ENCODE results near the gene GPR132. TPM values are rescaled to one million over a fixed set of nuclear protein-coding genes. Genes with fewer than 3 reads are reported as not detected.

The GPR132 gene
- total and polyA plus RNA-seq, 2 donors (not counting 1 experiment from before 2014, with no cell fraction given), result 38.6 to 54.5 TPM

- Mint-ChIP-seq H3K4me3 (no peak overlapping the region), H3K9me3 (ENCODE audit: insufficient read depth) (no peaks in the 10 kb centered on the region), H3K27me3 (no peaks in the 10 kb centered on the region), H3K27ac (no peak overlapping the region), H3K4me1 (peaks cover 11% of the 10 kb centered on the region)
- no peak for TF ChIP-seq EZH2 (IDR thresholded peaks at IDR 0.05; ENCODE audit: borderline replicate concordance, insufficient read depth, low read depth, low read length, poor library complexity, severe bottlenecking)
- no peak for TF ChIP-seq CTCF (IDR thresholded peaks at IDR 0.05)
- peaks cover 7% of the 10 kb centered on the region for H3K79me2 ChIP-seq (ENCODE audit: control insufficient read depth, insufficient read depth, low read length)
- DNase-seq (peak; percentile 23), ATAC-seq (ENCODE audit: low read depth) (no peak)
- intact Hi-C loops (cut with micrococcal nuclease), result no loop called here
- H4K20me1 ChIP-seq (ENCODE audit: control insufficient read depth, insufficient read depth, low read length, poor library complexity, severe bottlenecking), result peaks cover 76% of the 10 kb centered on the region
- ChIA-PET CTCF (interaction anchor here (1.1 to 1.6 kb wide), 3 partner anchors 11 to 36 kb away, joined by 3 to 7 read pairs (median 3); no protein-coding TSS in a partner anchor), POLR2A (no interaction called here)
- WGBS (ENCODE audit: insufficient coverage), result 90% methylated on average over 9 of the region's 10 CpGs
- no peaks in the 10 kb centered on the region for H3K27me3 ChIP-seq (replicated peaks in 1 of 4; ENCODE audit: control extremely low read depth in 1 of 4, control insufficient read depth in 3 of 4, insufficient read depth in 4 of 4, low read length in 3 of 4)
- no peak overlapping the region for H2AFZ ChIP-seq (ENCODE audit: insufficient read depth, low read depth, low read length, poor library complexity, severe bottlenecking)
- H3K9ac ChIP-seq (ENCODE audit: low read length), result no peak overlapping the region
- no peak overlapping the region for H3K4me3 ChIP-seq (ENCODE audit: control extremely low read depth in 1 of 5, extremely low read depth in 1 of 5, insufficient read depth in 1 of 5, low read depth in 2 of 5, low read length in 4 of 5)
- H3K4me2 ChIP-seq (replicated peaks; ENCODE audit: low read depth, low read length, poor library complexity, severe bottlenecking), result no peak overlapping the region
- peaks cover 0 to 3% (median 0%) of the 10 kb centered on the region in 3 donors for H3K9me3 ChIP-seq (ENCODE audit: control extremely low read depth in 1 of 3, control insufficient read depth in 2 of 3, insufficient read depth in 1 of 3, low read length in 2 of 3)
- H3K36me3 ChIP-seq (replicated peaks in 1 of 2; ENCODE audit: control extremely low read depth in 1 of 2, control insufficient read depth in 1 of 2, extremely low read depth in 1 of 2, insufficient read depth in 2 of 2, low read length in 1 of 2), result peaks cover 0 to 50% of the 10 kb centered on the region in 2 experiments
- H3K27ac ChIP-seq (ENCODE audit: low read length in 2 of 2), result no peak overlapping the region
- peaks cover 5 to 18% of the 10 kb centered on the region in 2 donors for H3K4me1 ChIP-seq (ENCODE audit: control insufficient read depth in 2 of 2, insufficient read depth in 2 of 2, low read length in 2 of 2)
These were observed 14.7 kb downstream of the GPR132 start for GRCh38 chr14:105050551-105050897.

GRCh38 chr14:105049753-105050550 is 15.3 kb downstream of the GPR132 start:
- Histone ChIP-seq H3K9me3 (ENCODE audit: control extremely low read depth in 1 of 3, control insufficient read depth in 2 of 3, insufficient read depth in 1 of 3, low read length in 2 of 3) (peaks cover 0 to 3% (median 0%) of the 10 kb centered on the region in 3 donors), H3K36me3 (replicated peaks in 1 of 2; ENCODE audit: control extremely low read depth in 1 of 2, control insufficient read depth in 1 of 2, extremely low read depth in 1 of 2, insufficient read depth in 2 of 2, low read length in 1 of 2) (peaks cover 0 to 45% of the 10 kb centered on the region in 2 experiments), H3K4me3 (ENCODE audit: control extremely low read depth in 1 of 5, extremely low read depth in 1 of 5, insufficient read depth in 1 of 5, low read depth in 2 of 5, low read length in 4 of 5) (no peak overlapping the region), H2AFZ (ENCODE audit: insufficient read depth, low read depth, low read length, poor library complexity, severe bottlenecking) (no peak overlapping the region), H3K4me2 (replicated peaks; ENCODE audit: low read depth, low read length, poor library complexity, severe bottlenecking) (no peak overlapping the region), H3K4me1 (ENCODE audit: control insufficient read depth in 2 of 2, insufficient read depth in 2 of 2, low read length in 2 of 2) (peaks cover 5 to 18% of the 10 kb centered on the region in 2 donors), H3K27ac (ENCODE audit: low read length in 2 of 2) (no peak overlapping the region), H3K9ac (ENCODE audit: low read length) (no peak overlapping the region), H3K27me3 (replicated peaks in 1 of 4; ENCODE audit: control extremely low read depth in 1 of 4, control insufficient read depth in 3 of 4, insufficient read depth in 4 of 4, low read length in 3 of 4) (no peaks in the 10 kb centered on the region), H4K20me1 (ENCODE audit: control insufficient read depth, insufficient read depth, low read length, poor library complexity, severe bottlenecking) (peaks cover 70% of the 10 kb centered on the region), H3K79me2 (ENCODE audit: control insufficient read depth, insufficient read depth, low read length) (peaks cover 7% of the 10 kb centered on the region)
- Mint-ChIP-seq H3K4me1 (peaks cover 10% of the 10 kb centered on the region), H3K27ac (no peak overlapping the region), H3K9me3 (ENCODE audit: insufficient read depth) (no peaks in the 10 kb centered on the region), H3K27me3 (no peaks in the 10 kb centered on the region), H3K4me3 (no peak overlapping the region)
- ChIA-PET CTCF (interaction anchor here (1.1 to 9.8 kb wide), 4 partner anchors 11 to 76 kb away, joined by 3 to 132 read pairs (median 5); no protein-coding TSS in a partner anchor), POLR2A (no interaction called here)
- 92% methylated on average over 25 of the region's 25 CpGs for WGBS (ENCODE audit: insufficient coverage)
- ATAC-seq (ENCODE audit: low read depth) (no peak), DNase-seq (peak; percentile 14)
- TF ChIP-seq CTCF (IDR thresholded peaks at IDR 0.05) (no peak), EZH2 (IDR thresholded peaks at IDR 0.05; ENCODE audit: borderline replicate concordance, insufficient read depth, low read depth, low read length, poor library complexity, severe bottlenecking) (no peak)
- intact Hi-C loops (cut with micrococcal nuclease), result no loop called here
